GM18520 (cell line): Measurements from ENCODE around the gene RPRD1B.
A peak's percentile ranks its signal among the peaks of the same experiment; 100 is the strongest.
"Not testable (repeated sequence)": the region's sequence is repeated elsewhere in the genome, so short reads cannot be mapped to it uniquely, and the experiment has no call there.

ENCODE experiments used
- ATAC-seq: cut with Tn5 transposase; IDR thresholded peaks from one replicate; pipeline ENCODE4 v1.9.1; 2021; ENCODE audit not compliant: unreplicated experiment

The RPRD1B gene

DNA sequence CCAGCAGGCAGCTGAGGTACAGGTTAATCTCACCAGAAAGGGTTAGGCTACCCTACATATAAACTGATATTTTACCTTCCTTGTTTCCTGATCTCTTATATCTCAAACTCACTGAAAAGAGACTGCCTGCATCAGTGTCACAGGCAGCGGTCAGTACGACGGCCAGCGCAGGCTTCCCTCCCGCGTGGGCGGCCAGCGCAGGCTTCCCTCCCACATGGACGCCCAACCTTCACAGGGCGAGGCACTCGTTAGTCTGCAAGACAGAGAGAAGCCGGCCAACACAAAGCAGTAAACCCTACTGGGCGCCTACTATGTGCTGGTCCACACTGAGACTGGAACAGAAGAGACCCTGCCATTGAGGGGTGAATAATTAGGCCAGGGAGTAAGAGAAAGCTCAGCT is 33.3 kb upstream of the RPRD1B start:
- ATAC-seq, result no peak

DNA sequence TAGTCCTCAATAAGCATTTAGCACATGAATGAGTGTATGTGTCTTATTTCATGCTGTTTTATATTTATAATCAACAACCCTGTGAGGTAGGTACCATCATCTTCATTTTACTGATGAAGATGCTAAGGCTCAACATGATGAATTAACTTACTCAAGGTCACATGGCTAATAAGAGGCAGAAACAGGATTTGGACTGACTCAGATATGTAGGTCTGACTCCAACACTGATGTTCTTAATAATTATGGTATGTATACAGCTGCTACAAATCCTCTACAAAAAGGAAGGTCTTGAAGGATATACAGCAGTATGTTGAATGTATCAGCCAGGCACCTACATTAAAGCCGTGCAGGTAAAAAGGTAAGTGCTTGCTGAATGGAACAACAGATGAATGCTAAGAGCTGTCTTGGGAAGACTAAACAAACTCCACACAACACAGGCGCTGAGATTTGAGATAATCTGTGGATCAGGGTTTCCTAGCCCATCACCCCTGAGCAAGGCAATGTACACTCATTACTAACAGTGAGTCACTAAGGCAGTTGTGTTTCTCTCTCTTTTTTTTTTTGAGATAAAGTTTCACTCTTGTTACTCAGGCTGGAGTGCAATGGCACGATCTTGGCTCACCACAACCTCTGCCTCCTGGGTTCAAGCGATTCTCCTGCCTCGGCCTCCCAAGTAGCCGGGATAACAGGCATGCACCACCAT is 32.2 kb upstream of the RPRD1B start:
- no peak for ATAC-seq

DNA sequence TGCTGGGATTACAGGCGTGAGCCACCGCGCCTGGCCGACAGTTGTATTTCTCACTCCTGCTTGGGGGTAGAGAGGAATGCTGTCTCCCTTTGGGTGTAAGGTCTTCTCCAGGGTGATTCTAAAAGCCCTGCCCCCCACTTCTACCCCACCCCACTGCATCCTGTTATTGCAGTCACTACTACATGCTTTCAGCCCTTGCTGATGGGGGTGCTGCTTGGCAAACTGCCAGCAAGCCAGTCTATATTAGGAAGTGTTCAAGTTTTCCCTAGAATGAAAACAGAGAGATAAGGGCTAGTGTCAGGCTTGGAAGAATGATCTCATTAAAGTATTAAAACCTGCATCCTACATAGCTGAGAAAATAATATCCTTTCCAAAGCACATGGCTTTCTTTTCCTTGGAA is 31.6 kb upstream of the RPRD1B start:
- no peak for ATAC-seq

DNA sequence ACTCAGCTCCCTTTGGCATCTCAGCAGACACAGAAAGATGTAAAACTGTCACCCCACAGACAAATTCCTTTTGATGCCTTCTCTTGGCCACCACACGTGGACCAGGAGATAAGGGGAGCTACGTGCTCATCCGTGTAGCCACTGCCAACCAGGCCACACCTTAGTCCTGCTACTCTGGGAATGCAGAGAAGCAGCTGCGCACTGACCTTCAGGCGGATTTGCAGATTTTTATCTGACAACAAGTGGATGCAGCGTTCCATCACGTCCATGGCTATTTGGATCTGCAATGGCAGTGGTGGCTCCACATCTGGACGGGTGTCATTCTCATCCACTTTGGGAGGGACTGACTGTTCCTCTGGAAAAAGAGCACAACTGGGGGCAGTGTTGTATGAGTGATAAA is 31.1 kb upstream of the RPRD1B start:
- ATAC-seq, result no peak

DNA sequence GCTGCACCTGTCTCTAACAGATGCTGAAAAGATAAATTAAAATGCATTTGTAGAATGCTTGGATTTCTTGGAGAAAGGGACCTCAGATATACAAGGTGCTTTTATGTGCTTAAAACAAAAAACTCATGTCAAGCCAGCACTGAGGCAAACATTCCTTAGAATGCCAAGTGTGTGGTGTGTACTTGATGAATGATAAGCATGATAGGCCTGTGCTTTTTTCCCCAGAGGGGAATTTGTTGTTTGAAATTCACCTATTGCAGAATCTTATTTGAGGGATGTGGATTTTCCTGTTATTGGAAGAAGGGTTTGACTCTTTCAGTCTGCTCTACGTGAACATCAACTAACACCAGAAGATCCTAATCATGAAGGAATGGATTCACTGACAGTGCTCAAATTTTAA is 29.1 kb upstream of the RPRD1B start:
- no peak for ATAC-seq

DNA sequence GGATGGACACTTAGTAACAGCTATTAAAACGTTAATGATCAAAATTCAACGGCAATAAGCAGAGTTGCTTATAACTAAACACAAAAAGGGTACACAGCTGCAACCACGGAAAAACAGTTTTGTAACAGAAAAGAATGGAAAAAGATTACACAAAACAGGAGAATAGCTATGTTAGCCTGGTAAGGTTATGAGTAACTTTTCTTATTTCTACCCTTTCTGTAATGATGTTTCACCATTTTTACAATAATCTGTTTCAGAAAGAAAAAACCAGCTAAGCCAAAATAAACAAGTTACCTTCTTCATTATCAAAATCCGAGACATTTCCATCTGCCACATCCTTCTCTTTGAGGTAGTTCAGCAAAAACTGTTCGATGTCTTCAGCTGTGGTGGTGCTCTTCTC is 27.6 kb upstream of the RPRD1B start:
- no peak for ATAC-seq

DNA sequence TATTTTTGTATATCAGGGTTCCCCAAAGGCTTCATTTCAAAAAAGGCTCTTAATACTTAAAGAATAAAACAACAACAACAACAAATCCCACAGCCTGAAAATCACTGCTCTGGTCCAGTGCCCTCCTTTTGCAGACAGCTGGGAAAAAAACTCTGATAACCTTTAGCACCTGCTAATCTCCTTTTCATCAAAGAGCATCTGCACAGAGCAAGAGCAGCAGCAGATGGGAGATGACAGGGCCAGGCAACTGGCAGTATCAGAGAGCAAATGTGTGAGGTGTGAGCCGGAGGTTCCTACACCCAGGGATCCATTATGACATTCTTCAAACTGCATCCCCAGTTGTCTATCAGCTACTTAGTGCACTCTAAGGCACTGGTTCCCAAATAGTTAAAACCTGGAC is 26.0 kb upstream of the RPRD1B start:
- ATAC-seq, result no peak

DNA sequence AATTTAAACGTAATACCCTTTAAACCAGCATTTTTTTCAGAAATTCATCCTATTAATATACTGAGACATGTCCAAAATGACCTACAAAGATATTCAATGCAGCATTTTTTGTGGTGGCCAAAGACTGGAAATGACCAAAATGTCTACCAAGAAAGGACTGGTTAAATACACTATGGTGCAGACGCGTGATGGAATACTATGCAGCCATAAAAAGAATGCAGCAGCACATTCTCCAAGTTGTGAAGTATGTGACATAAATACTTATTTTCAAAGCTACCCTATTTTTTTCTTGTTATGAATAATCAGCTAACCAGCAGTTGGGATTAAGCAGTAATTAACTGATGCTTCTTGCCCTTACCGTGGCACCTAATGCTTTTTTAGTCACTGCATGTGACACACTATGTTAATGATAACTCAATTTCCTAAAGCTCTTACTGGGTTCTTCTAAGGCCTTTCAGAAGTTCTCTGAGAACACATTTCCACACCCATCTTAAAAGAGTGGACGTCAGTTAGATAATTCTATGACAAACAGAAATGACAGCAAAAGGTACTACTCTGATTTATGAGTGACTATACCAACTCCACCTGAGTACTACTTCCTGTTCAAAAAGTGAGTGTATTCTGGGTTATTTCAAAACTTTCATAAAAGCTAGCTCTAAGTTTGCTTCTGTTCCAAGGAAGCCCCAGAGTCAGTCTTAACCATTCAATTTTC is 25.2 kb upstream of the RPRD1B start:
- ATAC-seq, result no peak

DNA sequence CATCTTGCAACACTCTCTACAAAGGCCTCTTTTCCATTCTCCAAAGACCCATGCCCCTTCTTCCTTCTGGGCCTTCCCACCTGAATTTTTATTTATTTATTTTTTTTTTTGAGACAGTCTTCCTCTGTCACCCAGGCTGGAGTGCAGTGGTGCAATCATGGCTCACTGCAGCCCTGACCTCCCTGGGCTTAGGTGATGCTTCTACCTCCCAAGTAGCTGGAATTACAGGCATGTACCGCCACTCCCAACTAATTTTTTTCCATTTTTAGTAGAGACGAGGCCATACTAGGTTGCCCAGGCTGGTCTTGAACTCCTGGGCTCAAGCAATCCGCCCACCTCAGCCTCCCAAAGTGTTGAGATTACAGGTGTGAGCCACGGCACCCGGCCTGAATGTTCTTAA is 24.1 kb upstream of the RPRD1B start:
- ATAC-seq, result not testable (repeated sequence)

DNA sequence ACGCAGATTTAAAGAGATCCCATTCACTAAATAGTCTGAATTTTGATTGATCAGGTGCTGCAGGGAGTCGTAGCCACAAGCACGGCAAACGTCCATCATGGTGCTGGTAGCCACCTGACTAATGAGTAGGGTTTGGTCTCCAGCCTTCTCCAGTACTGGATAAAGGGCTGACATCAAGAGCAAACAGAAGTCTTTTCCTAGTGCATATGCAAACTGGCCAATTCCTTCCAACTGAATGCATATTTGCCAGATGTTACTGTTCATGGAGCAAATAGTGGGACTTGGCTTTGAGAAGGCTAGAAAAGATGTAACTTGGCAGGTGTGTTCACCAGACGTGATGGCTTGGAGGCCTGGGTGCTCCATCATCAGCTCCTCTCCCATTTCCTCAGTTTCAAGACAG is 21.9 kb upstream of the RPRD1B start:
- ATAC-seq, result no peak

DNA sequence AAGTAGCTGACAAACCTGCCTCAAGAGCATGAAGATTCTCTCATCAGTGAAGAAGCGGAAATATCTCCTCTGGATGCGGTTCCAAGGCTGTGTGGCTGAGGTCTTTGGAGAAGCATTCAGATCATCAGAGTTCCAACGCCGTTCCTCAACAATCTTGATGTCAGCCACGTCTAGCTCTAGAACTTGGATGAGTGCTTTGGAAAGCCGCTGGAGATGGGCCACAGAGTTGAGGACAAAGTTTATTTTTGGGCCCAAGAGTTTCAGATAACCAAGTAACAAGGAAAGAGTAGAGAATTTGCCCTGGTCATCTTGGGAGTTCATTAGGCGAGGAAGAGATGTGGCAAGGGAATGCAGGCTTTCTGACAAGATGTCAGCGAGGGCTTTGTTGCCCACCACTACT is 21.2 kb upstream of the RPRD1B start:
- ATAC-seq, result no peak

DNA sequence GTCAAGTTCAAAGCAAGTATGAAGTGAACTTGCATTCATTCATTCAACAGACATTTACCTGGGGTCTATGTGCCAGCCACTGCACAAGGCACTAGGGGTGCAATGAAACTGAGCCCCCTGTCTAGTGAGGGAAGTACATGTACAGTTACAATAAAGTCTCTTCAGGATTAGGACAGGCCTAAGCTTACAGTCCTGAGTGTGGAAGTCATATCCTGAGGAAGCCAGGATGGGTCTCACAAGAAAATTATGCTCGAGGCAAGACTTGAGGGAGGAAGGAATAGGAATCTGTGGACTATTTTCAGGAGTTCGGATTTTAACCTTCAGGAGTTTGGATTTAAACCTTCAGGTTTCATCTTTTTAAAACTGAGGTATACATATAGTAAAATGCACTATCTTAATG is 19.7 kb upstream of the RPRD1B start:
- no peak for ATAC-seq

DNA sequence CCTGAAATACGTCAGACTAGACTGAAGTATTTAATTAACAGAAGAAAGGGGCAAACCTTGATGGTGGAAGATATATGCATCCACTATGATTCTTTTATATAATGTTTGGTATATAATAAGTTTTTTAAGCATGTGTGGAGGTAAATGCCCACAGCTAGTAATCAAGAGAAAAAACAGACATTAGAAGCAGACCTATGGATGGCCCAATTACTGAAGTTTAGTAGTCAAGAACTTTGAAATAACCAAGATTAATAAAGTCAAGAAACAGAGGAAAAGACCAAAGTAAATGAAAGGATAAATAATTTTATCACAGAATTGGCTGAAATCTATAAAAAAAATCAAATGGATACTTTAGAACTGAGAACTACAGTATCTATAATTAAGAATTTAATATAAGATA is 15.6 kb upstream of the RPRD1B start:
- ATAC-seq, result no peak

DNA sequence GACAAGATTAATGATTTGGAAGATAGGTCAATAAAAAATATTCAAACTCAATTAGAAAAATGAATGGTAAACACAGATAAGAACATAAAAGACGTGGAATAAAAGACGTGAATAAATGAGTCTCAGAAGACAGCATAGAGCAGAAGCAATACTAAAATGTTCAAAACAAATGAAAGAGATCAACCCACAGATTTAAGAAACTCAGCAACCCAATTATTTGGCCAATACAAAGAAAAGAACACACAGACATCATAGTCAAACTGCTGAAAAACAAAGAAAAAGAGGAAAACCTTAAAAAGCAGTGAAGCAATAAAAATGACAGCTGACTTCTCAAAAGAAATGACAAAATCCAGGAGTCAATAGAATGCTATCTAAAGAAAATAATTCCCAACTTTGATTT is 15.2 kb upstream of the RPRD1B start:
- ATAC-seq, result no peak

DNA sequence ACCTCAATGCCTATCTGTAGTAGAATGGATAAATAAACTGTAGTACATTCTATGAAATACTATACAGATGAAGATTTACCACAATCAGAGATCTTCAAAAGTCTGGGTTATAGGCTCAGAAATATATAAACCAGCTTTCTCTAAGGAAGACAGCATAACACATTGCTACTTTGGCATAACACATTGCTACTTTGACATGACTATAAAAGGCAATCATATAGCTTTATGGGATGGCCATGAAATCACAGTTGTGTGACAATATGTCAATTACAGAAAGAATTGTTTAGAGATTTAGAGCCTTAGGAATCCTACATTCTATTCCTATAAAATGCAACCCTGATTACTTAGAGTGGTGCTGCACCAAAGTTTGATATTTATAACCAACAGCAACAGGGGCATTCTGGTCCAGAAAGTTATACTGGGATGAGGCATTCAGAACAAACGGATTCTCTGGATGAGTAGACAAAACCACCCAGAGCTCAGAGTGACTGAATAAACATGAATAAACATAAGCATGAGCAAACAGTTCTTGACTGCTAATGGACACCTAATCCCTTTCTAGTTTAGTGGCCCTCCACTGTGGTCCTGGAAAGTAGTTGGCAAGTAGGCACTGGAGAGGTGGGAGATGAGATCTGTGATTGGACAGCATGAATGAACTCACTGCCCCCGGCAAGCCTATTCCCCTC is 12.3 kb upstream of the RPRD1B start:
- ATAC-seq, result no peak

DNA sequence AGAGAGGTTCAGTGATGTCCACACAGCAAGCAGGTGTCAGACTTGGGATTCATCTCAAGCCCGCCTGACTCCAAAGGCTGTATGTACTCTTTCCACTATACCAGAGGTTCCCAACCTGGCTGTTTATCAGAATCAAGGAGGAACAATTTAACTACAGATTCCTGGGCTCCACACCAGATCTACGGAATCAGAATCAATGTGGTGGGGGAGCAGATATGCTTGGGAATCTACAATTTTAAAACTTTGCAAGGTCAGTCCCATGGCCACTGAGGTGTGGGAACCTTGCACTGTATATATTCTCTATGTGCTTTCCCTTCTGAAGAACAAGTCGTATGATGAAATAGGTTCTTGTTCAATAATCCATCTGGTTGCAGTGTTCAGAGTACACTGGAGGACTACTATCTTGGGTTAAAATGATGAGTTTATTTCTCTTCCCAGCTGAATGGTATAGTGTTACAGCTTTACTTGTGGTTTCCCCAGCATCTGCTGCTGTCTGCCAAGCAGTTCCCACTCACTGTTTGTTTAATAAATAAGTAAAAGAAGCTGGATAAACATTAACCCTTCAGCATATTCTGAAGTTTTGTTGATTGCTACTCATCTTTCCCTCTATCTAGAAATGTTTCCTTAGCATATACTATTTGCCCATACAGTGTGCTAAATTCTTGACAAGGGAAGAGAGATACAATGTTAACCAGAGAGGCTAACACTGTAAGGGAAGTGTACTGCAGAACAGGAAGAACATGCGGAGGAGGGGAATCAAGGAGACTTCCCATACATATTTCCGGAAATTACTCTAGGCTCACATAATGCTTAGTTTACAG is 10.2 kb upstream of the RPRD1B start:
- no peak for ATAC-seq

DNA sequence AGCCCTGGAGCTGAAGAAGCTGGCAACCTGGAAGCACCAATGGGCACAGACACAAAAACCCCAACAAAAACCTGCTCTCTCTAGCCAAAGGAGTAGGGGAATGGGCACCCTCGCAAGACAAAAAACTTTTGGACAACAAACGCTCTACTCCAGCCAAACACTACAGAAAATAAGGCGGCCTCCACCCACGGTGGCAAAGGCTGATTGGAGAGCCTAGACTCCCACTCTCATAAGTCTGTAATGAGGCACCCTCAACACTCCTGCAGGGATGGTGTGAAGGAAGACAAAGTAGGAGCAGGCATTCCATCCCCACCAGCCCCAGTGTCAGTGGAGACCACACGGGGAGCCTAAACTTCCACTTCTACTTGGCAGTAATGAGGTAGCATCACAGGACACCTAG is 9.1 kb upstream of the RPRD1B start:
- ATAC-seq, result no peak

DNA sequence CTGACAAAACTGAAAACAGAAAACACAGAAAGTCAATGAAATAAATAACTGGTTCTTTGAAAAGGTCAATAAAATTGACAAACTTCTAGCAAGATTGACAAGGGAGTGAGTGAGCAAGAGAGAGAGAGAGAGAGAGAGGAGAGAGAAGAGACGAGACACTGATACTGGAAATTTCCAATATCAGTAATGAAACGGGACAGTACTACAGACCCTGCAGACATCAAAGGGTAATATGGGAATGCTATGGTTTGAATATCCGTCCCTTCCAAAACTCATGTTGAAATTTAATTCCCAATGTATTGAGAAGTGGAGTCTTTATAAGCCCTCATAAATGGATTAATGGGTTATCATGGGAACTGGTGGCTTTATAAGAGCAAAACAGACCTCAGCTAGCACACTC is 4.1 kb upstream of the RPRD1B start:
- ATAC-seq, result no peak

DNA sequence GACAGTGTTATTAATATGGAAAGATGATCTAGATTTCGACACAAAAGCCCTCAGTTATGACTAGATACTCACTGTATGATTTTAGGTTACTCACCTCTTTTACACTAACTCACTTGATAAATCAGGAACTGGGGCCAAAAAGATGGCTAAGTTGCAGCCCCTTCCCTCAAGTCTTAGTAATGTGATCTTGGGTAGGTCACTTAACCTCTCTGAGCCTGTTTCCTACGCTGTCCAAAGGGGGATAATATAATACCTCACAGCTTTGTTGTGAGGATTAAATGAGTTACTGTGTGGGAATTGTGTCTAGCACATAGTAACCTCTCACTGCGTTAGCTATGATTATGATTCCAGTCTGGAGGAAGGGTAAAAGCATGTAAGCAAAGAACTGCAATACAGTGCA is 1.6 kb upstream of the RPRD1B start:
- no peak for ATAC-seq

DNA sequence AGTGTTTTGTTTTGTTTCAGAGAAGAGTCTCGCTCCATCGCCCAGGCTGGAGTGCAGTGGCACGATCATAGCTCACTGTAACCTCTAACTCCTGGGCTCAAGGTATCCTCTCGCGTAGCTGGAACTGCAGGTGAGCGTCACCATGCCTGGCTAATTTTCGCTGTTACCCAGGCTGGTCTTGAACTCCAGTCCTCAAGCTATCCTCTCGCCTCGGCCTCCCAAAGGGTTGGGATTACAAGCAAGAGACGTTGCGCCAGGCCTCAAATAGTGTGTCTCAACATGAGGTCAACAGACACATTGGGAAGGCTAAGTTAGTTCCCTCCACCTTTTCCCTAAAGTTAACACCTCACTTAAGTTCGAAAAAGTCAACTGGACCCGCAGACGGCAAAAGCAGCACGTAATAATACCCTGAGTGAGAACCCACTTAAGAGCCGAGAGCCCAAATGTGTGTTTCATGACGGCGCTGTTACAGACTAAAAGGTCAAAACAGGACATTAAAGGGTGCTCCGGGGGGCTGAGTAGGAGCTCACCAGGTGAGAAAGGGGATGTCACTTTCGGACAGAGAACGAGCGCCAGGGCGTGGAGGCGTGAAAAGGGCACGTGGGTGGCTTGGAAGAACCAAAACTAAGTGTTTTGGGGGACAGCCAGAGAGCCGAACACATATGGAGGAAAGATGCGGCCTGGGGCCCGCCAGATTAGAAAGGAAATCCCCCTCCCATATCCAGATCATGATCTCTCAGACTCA is 789 bp upstream of the RPRD1B start:
- ATAC-seq, result peak; percentile 25

DNA sequence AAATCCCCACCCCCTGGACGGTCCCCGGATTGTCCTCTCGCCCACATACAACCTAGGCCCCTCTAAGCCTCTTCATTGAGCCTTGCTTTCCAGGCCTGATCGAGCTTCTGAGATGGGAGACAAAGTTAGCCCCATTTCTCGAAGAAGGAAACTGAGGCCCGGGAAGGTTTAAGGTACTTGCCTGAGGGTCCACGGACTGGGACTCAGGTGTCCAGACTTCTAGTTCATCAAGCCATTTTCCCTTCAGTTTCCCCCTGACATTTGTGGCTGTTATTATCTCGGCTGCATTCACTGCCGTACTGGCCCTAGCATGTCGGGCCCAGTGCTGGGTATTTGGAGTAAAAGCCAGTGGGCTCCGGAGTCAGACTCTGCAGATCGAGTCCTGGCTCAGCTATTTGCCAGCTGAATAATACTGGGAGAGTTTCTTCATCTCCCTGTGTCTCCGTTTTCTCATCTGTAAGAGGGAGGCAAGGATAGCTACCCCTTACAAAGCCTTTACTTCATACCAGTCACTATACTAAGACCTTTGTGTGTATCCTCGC is 633 bp downstream of the RPRD1B start:
- ATAC-seq, result no peak
